Hepatocyte (in vitro differentiated cells): ENCODE results near the gene PLOD2.
A peak's percentile ranks its signal among the peaks of the same experiment; 100 is the strongest.

Source experiments
- EZH2 ChIP-seq: fragments of 200-600 bp; sonication (generic); IDR thresholded peaks from 2 replicates; pipeline ENCODE4 v1.6.1; 2016; ENCODE audit warnings: antibody characterized with exemption, mild to moderate bottlenecking, borderline replicate concordance
- TF ChIP-seq, protein P1 (sequence below): fragments of 200-600 bp; sonication (generic); IDR thresholded peaks from 2 replicates; pipeline ENCODE4 v1.5.1; 2016; ENCODE audit warnings: antibody characterized with exemption, mild to moderate bottlenecking; ENCODE audit not compliant: poor library complexity

DNA sequence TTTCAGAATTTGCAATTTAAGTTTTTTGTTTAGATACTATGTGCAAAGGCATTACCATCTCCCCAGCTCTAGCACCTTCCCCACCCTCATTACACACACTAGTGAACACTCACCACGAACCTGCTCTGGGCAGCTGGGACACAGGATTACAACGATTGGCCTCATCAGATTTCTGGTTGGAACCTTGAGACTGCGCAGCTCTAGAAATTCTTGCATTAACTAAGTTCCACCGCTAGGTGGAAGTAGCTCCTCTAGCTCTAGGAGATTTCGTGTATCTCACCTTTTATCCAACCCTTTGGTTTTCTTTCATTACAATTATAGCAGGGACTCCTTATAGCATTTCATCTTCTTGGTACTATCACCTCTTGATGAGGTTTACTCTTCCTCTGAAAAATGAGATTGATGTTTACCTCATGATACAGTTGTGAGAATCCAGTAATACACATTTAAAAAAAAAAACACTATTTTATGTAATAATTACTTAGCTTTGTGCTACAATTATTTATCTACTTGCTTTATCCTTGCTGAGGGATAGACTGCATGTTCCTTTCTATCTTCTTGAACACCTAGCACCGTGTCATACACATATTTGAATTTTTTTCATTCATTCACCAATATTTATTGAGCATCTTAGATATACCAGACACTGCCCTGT is 28.7 kb upstream of the PLOD2 start:
- TF ChIP-seq, protein P1, sequence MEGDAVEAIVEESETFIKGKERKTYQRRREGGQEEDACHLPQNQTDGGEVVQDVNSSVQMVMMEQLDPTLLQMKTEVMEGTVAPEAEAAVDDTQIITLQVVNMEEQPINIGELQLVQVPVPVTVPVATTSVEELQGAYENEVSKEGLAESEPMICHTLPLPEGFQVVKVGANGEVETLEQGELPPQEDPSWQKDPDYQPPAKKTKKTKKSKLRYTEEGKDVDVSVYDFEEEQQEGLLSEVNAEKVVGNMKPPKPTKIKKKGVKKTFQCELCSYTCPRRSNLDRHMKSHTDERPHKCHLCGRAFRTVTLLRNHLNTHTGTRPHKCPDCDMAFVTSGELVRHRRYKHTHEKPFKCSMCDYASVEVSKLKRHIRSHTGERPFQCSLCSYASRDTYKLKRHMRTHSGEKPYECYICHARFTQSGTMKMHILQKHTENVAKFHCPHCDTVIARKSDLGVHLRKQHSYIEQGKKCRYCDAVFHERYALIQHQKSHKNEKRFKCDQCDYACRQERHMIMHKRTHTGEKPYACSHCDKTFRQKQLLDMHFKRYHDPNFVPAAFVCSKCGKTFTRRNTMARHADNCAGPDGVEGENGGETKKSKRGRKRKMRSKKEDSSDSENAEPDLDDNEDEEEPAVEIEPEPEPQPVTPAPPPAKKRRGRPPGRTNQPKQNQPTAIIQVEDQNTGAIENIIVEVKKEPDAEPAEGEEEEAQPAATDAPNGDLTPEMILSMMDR = peak; percentile 75
- TF ChIP-seq EZH2 = no peak
